Hepatocyte (in vitro differentiated cells): ENCODE measurements around the gene BMP4. TPM values are rescaled to one million over a fixed set of nuclear protein-coding genes. Genes with fewer than 3 reads are reported as not detected.

ENCODE experiments used
- DNase-seq: peaks from one replicate; pipeline ENCODE4 v3.0.0-alpha.2; 2016; ENCODE audit warnings: low spot score
- H2AFZ ChIP-seq: fragments of 200-600 bp; sonication (generic); 2 replicates; pipeline ENCODE4 v1.6.0; 2016; ENCODE audit warnings: antibody characterized with exemption, mild to moderate bottlenecking
- H3K27ac ChIP-seq: fragments of 200-600 bp; sonication (generic); 2 replicates; pipeline ENCODE4 v1.5.1; 2016; ENCODE audit warnings: mild to moderate bottlenecking
- H3K27me3 ChIP-seq: fragments of 200-600 bp; sonication (generic); 2 replicates; pipeline ENCODE4 v1.6.1; 2016
- H3K36me3 ChIP-seq: fragments of 200-600 bp; sonication (generic); replicated peaks from 2 replicates; pipeline ENCODE4 v1.5.1; 2016; ENCODE audit warnings: low read depth; ENCODE audit not compliant: insufficient read depth
- H3K4me1 ChIP-seq: fragments of 200-600 bp; sonication (generic); 2 replicates; pipeline ENCODE4 v1.5.1; 2016; ENCODE audit warnings: mild to moderate bottlenecking, moderate library complexity; ENCODE audit not compliant: insufficient read depth
- H3K4me2 ChIP-seq: fragments of 200-600 bp; sonication (generic); 2 replicates; pipeline ENCODE4 v1.6.0; 2016
- H3K4me3 ChIP-seq: fragments of 200-600 bp; sonication (generic); 2 replicates; pipeline ENCODE4 v1.5.1; 2016; ENCODE audit warnings: mild to moderate bottlenecking
- H3K79me2 ChIP-seq: fragments of 200-600 bp; sonication (generic); 2 replicates; pipeline ENCODE4 v1.6.0; 2017; ENCODE audit warnings: mild to moderate bottlenecking
- H3K9me2 ChIP-seq: fragments of 200-600 bp; sonication (generic); replicated peaks from 2 replicates; pipeline ENCODE4 v1.6.0; 2017; ENCODE audit warnings: mild to moderate bottlenecking; ENCODE audit not compliant: insufficient read depth
- H3K9me3 ChIP-seq: fragments of 200-600 bp; sonication (generic); 2 replicates; pipeline ENCODE4 v1.5.1; 2016; ENCODE audit warnings: low read depth, mild to moderate bottlenecking
- H4K20me1 ChIP-seq: fragments of 200-600 bp; sonication (generic); 2 replicates; pipeline ENCODE4 v1.6.0; 2016; ENCODE audit warnings: mild to moderate bottlenecking; ENCODE audit not compliant: insufficient read depth, poor library complexity, severe bottlenecking
- EZH2 ChIP-seq: fragments of 200-600 bp; sonication (generic); IDR thresholded peaks from 2 replicates; pipeline ENCODE4 v1.6.1; 2016; ENCODE audit warnings: antibody characterized with exemption, mild to moderate bottlenecking, borderline replicate concordance
- EZH2phosphoT487 ChIP-seq: fragments of 200-600 bp; sonication (generic); IDR thresholded peaks from one replicate; pipeline ENCODE4 v1.6.1; 2018; ENCODE audit warnings: antibody characterized with exemption, mild to moderate bottlenecking, low read depth, moderate library complexity; ENCODE audit not compliant: unreplicated experiment, severe bottlenecking
- WGBS: methylation state at CpG from one replicate; pipeline ENCODE4 v1.1.6; 2016; ENCODE audit warnings: low lambda C conversion rate; ENCODE audit errors: missing lambda C conversion rate; 5-methylcytosine and 5-hydroxymethylcytosine counted together
- polyA plus RNA-seq: library from polyadenylated mRNA; unstranded; fragments of >200 nt; fragmentation: Nextera tagmentation; extraction: Ambion mirVana; gene quantifications from 2 replicates; pipeline ENCODE4 v1.2.1, GENCODE V29; 2016
- total RNA-seq: library from RNA; depleted of rRNA; stranded (reverse); fragments of >200 nt; gene quantifications from 2 replicates; pipeline ENCODE4 v1.2.3, GENCODE V29; 2014
- TF ChIP-seq, protein P1 (sequence below): fragments of 200-600 bp; sonication (generic); IDR thresholded peaks from 2 replicates; pipeline ENCODE4 v1.5.1; 2016; ENCODE audit warnings: antibody characterized with exemption, mild to moderate bottlenecking; ENCODE audit not compliant: poor library complexity

The BMP4 gene
- total and polyA plus RNA-seq, 2 experiments from 2014 or later = 50.6 to 56.0 TPM

DNA sequence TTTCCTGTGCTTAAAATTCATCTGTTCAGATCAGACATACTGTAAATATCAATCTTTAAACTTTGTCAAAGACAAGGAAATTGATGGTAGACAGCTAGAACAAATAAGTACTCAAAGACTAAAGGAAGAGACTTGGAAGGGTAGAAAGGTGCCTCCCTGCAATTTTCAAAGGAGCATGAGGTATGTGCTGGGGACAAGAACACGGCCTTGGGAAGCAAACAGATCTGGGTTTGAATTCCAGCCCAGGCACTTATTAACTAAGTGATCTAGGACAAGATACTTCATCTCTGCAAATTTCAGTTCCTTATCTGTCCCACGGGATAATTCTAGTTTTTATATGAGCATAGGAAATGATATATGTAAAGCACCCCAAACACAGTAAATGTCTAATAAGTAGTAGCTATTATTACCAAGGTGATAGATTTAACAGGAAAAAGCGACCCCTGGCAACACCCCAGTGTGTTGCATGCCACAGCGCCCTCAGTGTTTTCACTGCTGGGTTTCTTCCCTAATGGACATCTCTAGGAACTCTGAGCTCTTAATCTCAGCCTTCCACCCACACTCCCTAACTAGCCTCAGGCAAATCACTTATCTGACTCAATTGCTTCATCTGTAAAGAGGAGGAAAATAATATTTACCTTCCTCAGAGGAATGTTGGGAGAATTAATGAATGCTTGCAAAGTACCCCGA lies 44.7 kb upstream of the BMP4 start:
- TF ChIP-seq EZH2 = no peak
- TF ChIP-seq, protein P1, sequence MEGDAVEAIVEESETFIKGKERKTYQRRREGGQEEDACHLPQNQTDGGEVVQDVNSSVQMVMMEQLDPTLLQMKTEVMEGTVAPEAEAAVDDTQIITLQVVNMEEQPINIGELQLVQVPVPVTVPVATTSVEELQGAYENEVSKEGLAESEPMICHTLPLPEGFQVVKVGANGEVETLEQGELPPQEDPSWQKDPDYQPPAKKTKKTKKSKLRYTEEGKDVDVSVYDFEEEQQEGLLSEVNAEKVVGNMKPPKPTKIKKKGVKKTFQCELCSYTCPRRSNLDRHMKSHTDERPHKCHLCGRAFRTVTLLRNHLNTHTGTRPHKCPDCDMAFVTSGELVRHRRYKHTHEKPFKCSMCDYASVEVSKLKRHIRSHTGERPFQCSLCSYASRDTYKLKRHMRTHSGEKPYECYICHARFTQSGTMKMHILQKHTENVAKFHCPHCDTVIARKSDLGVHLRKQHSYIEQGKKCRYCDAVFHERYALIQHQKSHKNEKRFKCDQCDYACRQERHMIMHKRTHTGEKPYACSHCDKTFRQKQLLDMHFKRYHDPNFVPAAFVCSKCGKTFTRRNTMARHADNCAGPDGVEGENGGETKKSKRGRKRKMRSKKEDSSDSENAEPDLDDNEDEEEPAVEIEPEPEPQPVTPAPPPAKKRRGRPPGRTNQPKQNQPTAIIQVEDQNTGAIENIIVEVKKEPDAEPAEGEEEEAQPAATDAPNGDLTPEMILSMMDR = no peak
- no peak for TF ChIP-seq EZH2phosphoT487
- H3K9me3 ChIP-seq = no peaks in the 10 kb centered on the region
- no peak overlapping the region for H3K4me3 ChIP-seq
- peaks cover 39% of the 10 kb centered on the region for H3K4me1 ChIP-seq
- no peaks in the 10 kb centered on the region for H3K9me2 ChIP-seq
- peak overlapping the region; percentile 3 for H3K4me2 ChIP-seq
- peak overlapping the region; percentile 54 for H3K27ac ChIP-seq
- no peaks in the 10 kb centered on the region for H3K79me2 ChIP-seq
- DNase-seq = no peak
- no peaks in the 10 kb centered on the region for H4K20me1 ChIP-seq
- H2AFZ ChIP-seq = peak overlapping the region; percentile 13
- no peaks in the 10 kb centered on the region for H3K27me3 ChIP-seq
- H3K36me3 ChIP-seq = no peaks in the 10 kb centered on the region
- WGBS = 48% methylated on average over 5 of the region's 5 CpGs

DNA sequence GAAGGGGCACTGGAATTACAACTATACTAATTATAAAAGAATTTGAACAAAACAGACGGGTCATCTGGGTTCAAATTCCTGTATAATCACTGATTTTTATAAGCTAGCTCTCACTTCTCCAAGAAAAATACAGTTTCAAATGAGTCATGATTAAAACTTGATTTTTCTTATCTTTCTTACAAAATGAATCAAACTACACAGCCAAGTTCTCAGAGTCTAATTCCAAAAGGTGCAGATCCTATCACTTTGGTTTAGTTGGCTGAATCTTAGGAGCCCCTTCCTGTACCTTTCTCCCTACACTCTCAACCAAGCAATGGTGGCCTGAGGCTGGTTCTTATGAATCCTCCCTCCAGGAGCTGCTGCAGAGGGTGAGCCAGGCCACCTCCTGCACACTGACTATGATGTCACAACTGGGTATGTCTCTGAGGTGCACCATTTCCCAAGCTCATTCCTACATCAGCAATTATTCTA lies 43.8 kb upstream of the BMP4 start:
- Histone ChIP-seq H3K27me3 (no peaks in the 10 kb centered on the region), H4K20me1 (no peaks in the 10 kb centered on the region), H3K79me2 (no peaks in the 10 kb centered on the region), H3K9me3 (no peaks in the 10 kb centered on the region), H3K27ac (peak overlapping the region; percentile 54), H2AFZ (no peak overlapping the region), H3K36me3 (no peaks in the 10 kb centered on the region), H3K4me3 (no peak overlapping the region), H3K4me2 (no peak overlapping the region), H3K9me2 (no peaks in the 10 kb centered on the region), H3K4me1 (peaks cover 39% of the 10 kb centered on the region)
- TF ChIP-seq EZH2 (no peak), EZH2phosphoT487 (no peak)
- TF ChIP-seq, protein P1 = no peak
- WGBS = 96% methylated on average over 1 of the region's 1 CpG
- no peak for DNase-seq

DNA sequence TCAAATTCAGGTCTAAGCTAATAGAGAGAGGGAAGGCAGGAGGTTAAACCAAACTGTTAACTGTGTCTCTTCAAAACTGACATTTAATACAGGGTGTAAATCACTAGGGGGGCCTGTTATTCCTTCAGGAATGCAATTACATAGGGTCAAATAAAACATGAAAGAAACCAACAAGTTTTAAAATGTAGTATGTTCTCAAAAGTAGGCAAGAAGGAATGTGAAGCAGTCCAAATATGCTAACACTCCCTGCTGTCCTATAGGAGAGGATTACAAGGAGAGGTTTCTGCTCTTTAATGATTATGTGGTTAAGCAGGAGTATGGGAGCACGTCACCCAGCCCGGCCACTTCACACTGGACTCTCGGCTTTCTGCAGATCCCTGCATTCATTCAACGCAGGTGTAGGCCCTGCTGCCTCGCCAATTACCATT lies 42.5 kb upstream of the BMP4 start:
- no peaks in the 10 kb centered on the region for H4K20me1 ChIP-seq
- peak overlapping the region; percentile 48 for H3K27ac ChIP-seq
- H3K4me2 ChIP-seq = no peak overlapping the region
- peak; percentile 34 for DNase-seq
- no peaks in the 10 kb centered on the region for H3K79me2 ChIP-seq
- WGBS = 20% methylated on average over 5 of the region's 5 CpGs
- H3K9me2 ChIP-seq = no peaks in the 10 kb centered on the region
- no peak overlapping the region for H2AFZ ChIP-seq
- no peaks in the 10 kb centered on the region for H3K27me3 ChIP-seq
- no peaks in the 10 kb centered on the region for H3K36me3 ChIP-seq
- TF ChIP-seq, protein P1 = no peak
- TF ChIP-seq EZH2phosphoT487 (no peak), EZH2 (no peak)
- H3K9me3 ChIP-seq = no peaks in the 10 kb centered on the region
- peaks cover 39% of the 10 kb centered on the region for H3K4me1 ChIP-seq
- H3K4me3 ChIP-seq = no peak overlapping the region
